GM13977 (cell line): Measurements from ENCODE around the gene BRME1.
"Not testable (repeated sequence)": the region's sequence is repeated elsewhere in the genome, so short reads cannot be mapped to it uniquely, and the experiment has no call there.

Experiments used
- DNase-seq: peaks from one replicate; pipeline ENCODE4 v3.0.0; 2012; ENCODE audit warnings: low spot score
- in situ Hi-C: fragments of 300-500 bp; cut with MboI; formaldehyde crosslinking; loops from one replicate; pipeline ENCODE4 v1.12.0; 2022; ENCODE audit warnings: low sequenced_read_pairs, low pct_unique_long_range_greater_than_20kb, mixed read lengths, inconsistent platforms; ENCODE audit not compliant: unreplicated experiment
- TF ChIP-seq, protein P1 (sequence below): IDR thresholded peaks from 2 replicates; pipeline ENCODE4 v1.5.1; 2012; ENCODE audit warnings: mild to moderate bottlenecking, control low read depth; ENCODE audit not compliant: insufficient read depth; ENCODE audit errors: extremely low read depth, missing control alignments

Gene BRME1

DNA sequence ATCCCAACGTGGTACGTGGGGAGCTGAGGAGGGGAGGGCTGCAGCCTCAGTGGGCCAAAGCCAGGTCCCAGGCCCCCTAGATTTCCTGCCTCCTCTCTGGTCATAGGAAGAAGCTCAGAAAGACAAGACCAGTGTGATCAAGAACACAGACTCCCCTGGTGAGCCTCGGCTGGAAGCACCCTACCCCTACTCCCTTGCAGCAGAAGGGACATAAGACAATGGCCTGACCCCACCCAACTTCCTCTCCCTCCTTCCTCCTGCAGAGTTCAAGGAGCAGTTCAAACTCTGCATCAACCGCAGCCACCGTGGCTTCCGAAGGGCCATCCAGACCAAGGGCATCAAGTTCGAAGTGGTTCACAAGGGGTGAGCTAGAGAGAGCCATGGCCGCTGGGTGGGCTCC, 20.8 kb upstream of the BRME1 start:
- TF ChIP-seq, protein P1, sequence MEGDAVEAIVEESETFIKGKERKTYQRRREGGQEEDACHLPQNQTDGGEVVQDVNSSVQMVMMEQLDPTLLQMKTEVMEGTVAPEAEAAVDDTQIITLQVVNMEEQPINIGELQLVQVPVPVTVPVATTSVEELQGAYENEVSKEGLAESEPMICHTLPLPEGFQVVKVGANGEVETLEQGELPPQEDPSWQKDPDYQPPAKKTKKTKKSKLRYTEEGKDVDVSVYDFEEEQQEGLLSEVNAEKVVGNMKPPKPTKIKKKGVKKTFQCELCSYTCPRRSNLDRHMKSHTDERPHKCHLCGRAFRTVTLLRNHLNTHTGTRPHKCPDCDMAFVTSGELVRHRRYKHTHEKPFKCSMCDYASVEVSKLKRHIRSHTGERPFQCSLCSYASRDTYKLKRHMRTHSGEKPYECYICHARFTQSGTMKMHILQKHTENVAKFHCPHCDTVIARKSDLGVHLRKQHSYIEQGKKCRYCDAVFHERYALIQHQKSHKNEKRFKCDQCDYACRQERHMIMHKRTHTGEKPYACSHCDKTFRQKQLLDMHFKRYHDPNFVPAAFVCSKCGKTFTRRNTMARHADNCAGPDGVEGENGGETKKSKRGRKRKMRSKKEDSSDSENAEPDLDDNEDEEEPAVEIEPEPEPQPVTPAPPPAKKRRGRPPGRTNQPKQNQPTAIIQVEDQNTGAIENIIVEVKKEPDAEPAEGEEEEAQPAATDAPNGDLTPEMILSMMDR, result no peak
- DNase-seq, result no peak
- in situ Hi-C loops, result no loop called here

DNA sequence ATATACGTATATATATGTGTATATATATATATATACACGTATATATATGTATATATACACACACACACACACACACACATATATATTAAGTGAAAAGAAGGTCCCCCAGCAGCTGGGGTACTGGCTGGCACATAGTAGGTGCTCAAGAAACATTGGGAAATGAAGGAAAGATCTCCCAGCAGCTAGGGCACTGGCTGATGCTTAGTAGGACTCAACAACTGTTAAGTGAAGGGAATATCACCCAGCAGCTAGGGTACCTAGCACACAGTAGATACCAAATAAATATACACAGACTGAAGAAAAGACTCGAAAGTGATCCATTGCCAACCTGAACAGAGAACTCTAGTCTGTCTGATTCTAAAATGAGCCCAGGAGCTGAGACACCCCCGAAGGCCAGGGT, 20.1 kb upstream of the BRME1 start:
- TF ChIP-seq, protein P1, result no peak
- no peak for DNase-seq
- in situ Hi-C loops, result no loop called here

DNA sequence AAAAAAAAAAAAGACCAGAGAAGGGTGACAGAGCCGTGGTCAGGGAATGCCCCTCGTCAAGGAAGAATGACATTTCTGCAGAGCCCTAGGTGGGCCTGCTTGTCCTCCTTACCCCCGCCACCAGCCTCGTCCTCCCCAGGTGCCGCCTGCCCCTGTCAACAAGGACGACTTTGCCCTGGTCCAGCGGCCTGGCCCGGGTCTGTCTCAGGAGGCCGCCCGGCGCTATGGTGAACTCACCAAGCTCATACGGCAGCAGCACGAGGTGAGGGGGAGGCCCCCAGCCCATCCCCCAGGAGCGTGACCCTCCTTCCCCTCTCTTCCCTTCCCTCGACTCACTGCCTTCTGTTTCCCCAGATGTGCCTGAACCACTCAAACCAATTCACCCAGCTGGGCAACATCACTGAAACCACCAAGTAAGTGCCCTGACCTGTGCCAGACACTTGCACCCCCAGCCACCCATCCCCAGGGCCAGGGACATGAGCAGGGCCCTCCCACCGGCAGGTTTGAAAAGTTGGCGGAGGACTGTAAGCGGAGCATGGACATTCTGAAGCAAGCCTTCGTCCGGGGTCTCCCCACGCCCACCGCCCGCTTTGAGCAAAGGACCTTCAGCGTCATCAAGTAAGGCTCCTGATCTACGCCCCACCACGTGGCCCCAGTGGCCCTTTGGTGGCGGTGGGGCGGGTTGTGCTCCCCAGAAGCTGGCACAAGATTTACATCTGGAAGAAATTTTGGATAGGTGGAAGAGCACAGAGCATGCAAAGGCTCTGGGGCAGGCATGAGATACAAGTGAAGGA, 17.5 kb upstream of the BRME1 start:
- in situ Hi-C loops, result no loop called here
- no peak for DNase-seq
- TF ChIP-seq, protein P1, result no peak

DNA sequence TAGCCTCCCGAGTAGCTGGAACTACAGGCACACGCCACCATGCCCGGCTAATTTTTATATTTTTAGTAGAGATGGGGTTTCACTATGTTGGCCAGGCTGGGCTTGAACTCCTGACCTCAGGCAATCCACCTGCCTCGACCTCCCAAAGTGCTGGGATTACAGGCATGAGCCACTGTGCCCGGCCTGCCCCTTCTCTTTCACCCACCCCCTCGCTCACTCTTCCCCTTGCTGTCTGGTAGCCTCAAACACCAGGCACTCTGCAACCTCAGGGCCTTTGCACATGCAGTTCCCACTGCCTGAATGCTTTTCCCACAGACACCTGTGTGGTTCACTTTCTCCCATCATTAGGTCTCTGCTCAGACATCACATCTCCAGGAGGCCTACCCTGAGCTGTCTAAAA, 16.2 kb upstream of the BRME1 start:
- in situ Hi-C loops, DNase-seq: not testable (repeated sequence)

DNA sequence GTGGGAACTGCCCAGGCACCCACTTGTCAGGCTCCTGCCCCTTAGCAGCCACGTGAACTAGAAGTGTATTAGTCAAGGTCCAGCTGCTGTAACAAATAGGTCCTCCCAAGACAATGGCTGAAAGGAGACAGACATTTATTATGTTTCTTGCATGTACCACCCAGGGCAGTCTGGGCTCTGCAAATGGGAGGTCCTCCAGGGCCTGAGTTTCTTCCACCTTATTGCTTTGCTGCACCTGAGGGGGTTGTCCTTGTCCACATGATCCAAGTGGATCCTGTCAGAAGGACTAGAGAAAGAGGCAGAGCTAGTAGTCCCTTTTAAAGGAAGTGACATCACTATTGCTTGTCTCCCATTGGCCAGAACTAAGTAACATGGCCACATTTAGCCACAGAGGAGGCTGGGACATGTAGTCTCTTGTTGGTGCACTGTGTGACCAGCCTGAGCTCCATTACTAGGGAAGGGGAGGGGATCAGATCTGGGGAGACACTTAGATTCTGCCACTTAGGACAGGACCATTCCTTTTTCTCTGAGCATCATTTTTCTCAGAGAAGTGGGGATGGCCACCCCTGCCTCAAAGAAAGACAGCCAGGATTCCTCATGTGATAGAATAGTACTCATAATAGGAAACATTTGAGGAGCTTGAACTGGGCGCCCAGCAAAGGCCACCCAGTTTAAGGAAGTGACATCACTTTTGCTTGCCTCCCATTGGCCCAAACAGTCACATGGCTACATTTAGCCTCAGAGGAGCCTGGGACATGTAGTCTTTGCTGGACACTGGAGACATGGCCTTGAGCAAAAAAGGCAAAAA, 15.2 kb upstream of the BRME1 start:
- TF ChIP-seq, protein P1, result no peak
- peak; percentile 78 for DNase-seq
- in situ Hi-C loops, result no loop called here

DNA sequence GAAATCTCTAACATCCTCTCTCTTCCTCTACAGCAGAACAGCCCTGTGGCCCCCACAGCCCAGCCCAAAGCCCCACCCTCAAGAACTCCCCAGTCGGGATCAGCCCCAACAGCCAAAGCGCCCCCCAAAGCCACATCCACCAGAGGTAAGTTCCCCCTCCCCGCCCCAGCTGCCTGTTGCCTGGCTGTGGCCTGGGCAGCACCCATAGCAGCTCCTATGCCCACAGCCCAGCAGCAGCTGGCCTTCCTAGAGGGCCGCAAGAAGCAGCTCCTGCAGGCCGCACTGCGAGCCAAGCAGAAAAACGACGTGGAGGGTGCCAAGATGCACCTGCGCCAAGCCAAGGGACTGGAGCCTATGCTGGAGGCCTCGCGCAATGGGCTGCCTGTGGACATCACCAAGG, 14.6 kb upstream of the BRME1 start:
- no peak for DNase-seq
- in situ Hi-C loops, result no loop called here
- TF ChIP-seq, protein P1, result no peak
